NCI-H524 treated with DMSO at 0.1 percent for 48 hours (cell line): Measurements from ENCODE around the gene FSHB.
"Not testable (repeated sequence)": the region's sequence is repeated elsewhere in the genome, so short reads cannot be mapped to it uniquely, and the experiment has no call there.

Source experiments
- DNase-seq: peaks from one replicate; lab custom pipeline; 2025; lab: John Stamatoyannopoulos, UW

FSHB gene

GRCh38 chr11:30268638-30269037 is 37.8 kb downstream of the FSHB start:
- not testable (repeated sequence) for DNase-seq

GRCh38 chr11:30270671-30271070 is 39.9 kb downstream of the FSHB start:
- DNase-seq = no peak

GRCh38 chr11:30277176-30277575 is 46.4 kb downstream of the FSHB start:
- no peak for DNase-seq

- no peak for DNase-seq
Observed at GRCh38 chr11:30279796-30280195, 49.0 kb downstream of the FSHB start.

- no peak for DNase-seq
Observed at GRCh38 chr11:30281476-30282288, 50.9 kb downstream of the FSHB start.

- DNase-seq = no peak
Observed at GRCh38 chr11:30282289-30282631, 51.4 kb downstream of the FSHB start.
